DLD1 (cell line): ENCODE measurements around the gene RAB11A.

Experiments used
- in situ Hi-C: cut with HindIII; loops from 2 replicates; pipeline ENCODE4 v1.10.0; 2017; ENCODE audit warnings: low sequenced_read_pairs

The RAB11A gene

GRCh38 chr15:65935391-65935790, 66.1 kb downstream of the RAB11A start:
- in situ Hi-C loops: no loop called here

- in situ Hi-C loops: no loop called here
Observed at GRCh38 chr15:65936282-65936681, 67.0 kb downstream of the RAB11A start.

- in situ Hi-C loops: no loop called here
Observed at GRCh38 chr15:65937054-65937453, 67.8 kb downstream of the RAB11A start.

- in situ Hi-C loops: no loop called here
Observed at GRCh38 chr15:65937476-65937875, 68.2 kb downstream of the RAB11A start.

DNA sequence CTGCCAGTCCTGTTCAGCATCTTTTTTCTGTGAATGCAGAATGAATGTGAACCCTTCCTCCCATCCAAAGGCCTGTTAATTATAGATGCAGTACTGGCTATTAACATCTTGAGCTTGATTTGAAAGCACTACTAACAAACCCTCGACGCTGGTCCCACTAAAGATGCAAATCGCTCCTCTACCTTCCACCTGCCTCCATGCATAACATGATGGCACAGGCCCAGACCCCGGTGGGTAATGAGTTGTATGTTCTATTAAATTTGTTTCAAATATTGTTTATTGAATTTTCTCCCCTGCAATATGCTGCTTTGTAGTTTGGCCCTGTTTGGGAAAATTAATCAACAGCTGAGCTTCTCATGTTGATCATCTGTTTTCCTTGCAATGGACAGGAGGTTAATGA, 69.3 kb downstream of the RAB11A start:
- in situ Hi-C loops: no loop called here

DNA sequence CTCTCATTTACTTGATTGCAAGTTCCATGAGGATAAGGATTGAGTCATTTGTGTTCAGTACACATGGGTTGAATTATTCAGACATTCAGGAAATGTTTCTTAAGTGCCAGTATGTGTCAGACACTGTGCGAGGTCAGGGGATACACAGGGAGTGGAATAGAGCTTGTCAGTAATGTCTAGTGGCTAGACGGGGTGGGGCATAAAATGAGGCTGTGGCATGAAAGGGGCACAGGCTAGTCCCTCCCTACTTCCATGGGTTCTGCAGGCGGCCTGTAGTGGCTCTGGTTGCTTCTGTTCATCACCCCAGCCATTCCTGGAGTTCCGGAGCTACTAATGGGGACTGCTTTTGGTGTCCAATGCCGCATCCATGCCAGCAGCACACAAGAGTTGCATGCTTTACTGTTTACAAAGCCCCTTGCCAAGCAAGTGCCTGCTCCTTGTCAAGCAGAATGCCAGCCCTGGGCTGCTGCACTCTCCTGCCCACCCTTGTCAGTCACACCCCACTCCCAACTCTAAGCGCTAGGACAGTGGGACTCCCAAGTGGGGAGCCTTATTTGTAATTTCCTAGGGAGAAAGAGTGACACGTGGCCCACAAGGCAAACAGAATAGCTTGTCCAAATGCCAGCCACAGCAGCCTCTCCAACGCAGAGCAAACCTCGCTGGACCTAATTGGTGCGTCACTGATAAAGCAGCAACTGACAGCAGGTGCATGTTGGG, 70.8 kb downstream of the RAB11A start:
- in situ Hi-C loops: loop anchor here (10.0 kb wide), 1 partner anchor 65 kb away; no protein-coding TSS in a partner anchor

DNA sequence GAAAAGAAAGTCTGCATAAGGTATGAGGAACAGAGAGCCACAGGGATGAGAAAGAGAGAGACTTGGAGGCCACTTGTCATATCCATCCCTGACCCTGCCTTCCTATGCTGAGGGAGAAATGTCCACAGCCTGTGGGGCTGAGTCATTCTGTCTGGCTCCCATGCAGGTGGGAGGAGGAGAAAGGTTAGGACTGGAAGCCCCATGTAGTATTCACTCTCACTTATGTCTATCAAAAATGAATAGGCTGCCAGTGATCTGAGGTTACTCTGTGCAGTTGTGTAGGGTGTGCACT, 71.3 kb downstream of the RAB11A start:
- in situ Hi-C loops: loop anchor here (10.0 kb wide), 1 partner anchor 64 kb away; no protein-coding TSS in a partner anchor
